HG03521 (cell line): ENCODE measurements around the gene ZNF862.
"Not testable (repeated sequence)": the region's sequence is repeated elsewhere in the genome, so short reads cannot be mapped to it uniquely, and the experiment has no call there.

Experiments used
- ATAC-seq: cut with Tn5 transposase; IDR thresholded peaks from one replicate; pipeline ENCODE4 v1.9.1; 2021; ENCODE audit warnings: mild to moderate bottlenecking, moderate library complexity; ENCODE audit not compliant: unreplicated experiment

Gene ZNF862

GRCh38 chr7:149879766-149880637 lies 41.8 kb downstream of the ZNF862 start:
- ATAC-seq: no peak

GRCh38 chr7:149880638-149881311 lies 42.6 kb downstream of the ZNF862 start:
- no peak for ATAC-seq

- ATAC-seq: no peak
Observed at GRCh38 chr7:149881328-149882247, 43.4 kb downstream of the ZNF862 start.

- ATAC-seq: no peak
Observed at GRCh38 chr7:149882248-149883047, 44.3 kb downstream of the ZNF862 start.

DNA sequence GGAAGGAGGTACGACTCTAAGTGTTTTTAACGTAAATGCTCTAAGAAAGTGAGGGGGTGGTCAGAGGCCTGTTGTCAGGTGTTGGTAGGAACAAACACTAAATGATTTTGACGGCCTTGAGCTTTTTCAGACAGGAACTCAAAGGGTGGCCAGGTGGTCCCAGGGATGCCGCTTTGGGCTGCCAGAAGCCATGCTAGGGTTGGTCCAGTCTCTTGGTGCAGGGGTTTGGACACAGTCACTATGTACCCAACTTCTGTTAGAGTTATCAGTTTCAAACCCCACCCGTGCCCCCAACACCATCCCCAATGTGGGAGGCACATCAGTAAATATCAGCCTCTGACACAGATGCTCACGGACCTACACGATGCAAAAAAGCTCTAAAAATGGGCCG lies 44.9 kb downstream of the ZNF862 start:
- no peak for ATAC-seq

DNA sequence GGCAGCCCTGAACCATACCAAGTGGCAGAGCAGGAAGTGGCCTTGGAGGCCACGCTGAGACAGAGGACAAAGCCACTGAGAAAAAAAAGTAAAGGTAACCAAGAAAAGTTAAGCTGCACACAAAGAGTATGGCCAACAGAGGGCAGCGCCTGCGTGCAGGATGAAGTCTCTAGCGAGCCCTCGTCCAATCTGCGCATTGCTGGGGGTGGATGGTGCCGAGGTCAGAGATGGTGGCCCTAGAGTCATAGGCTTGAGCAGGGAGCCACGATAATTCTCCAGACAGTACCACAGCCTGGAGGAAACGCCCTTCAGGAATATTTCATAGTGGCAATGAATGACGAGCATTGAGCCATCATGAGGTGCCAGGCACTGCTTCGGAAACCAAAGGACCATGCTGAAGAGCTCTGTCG lies 45.3 kb downstream of the ZNF862 start:
- no peak for ATAC-seq

- ATAC-seq: no peak
Observed at GRCh38 chr7:149884016-149884415, 45.8 kb downstream of the ZNF862 start.

DNA sequence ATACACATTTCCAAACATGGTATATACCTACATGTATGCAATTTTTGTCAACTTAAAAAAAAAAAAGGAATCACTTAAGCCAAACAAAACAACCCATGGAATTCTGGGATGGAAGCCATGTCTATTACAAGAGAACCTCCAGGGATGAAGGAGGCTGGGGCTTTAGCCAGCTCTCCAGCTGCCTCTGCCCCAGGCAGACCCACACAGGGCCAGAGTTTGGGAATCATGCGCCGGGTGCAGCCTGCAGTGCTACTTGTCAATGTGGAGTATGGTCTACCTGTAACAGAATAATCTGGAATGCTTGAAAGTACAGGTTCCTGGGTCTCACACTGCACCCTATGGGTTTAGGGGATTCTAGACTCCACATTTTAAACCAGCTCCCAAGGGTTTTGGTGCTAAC lies 46.4 kb downstream of the ZNF862 start:
- ATAC-seq: no peak

GRCh38 chr7:149885191-149886017 lies 47.2 kb downstream of the ZNF862 start:
- no peak for ATAC-seq

DNA sequence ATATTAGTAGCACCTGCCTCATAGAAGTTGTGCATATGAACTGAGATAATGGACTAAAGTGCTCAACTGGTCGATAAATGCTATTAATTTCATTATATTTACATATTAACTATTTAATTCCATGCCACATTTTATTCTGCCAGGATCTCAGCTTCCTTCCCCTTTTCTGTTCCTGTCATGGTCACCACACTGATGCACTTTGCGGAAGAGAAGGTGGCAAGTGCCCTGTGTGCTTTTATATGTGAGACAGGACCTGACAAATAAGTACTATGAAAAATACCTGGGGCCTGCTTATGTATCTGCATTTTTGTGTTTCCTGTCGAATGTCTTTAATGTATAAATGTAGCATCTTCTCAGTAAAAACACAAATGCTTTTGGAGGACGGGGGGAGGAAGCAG lies 47.8 kb downstream of the ZNF862 start:
- ATAC-seq: no peak

- ATAC-seq: no peak
Observed at GRCh38 chr7:149887311-149887710, 49.1 kb downstream of the ZNF862 start.

GRCh38 chr7:149890715-149891114 lies 52.5 kb downstream of the ZNF862 start:
- ATAC-seq: not testable (repeated sequence)

- not testable (repeated sequence) for ATAC-seq
Observed at GRCh38 chr7:149894957-149895356, 56.8 kb downstream of the ZNF862 start.

GRCh38 chr7:149907776-149908376 lies 69.7 kb downstream of the ZNF862 start:
- not testable (repeated sequence) for ATAC-seq

DNA sequence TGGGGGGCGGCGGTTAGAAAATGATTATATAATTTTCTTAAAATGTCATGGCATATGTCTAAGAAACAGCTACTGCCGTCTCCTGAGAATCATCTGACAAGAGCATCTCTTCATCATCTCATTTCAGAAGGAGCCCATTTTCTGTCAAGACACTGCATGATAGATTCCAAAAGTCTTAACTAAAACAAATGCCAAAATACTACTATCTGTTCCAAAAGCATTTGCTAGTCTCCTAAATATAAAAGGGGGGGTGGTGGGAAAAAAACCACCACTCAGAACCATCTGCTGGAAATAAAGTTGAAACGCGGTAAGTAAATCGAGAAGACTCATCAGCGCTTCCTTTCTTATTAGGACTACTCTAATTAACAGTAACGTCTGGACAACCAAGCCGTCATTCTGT lies 72.0 kb downstream of the ZNF862 start:
- not testable (repeated sequence) for ATAC-seq

DNA sequence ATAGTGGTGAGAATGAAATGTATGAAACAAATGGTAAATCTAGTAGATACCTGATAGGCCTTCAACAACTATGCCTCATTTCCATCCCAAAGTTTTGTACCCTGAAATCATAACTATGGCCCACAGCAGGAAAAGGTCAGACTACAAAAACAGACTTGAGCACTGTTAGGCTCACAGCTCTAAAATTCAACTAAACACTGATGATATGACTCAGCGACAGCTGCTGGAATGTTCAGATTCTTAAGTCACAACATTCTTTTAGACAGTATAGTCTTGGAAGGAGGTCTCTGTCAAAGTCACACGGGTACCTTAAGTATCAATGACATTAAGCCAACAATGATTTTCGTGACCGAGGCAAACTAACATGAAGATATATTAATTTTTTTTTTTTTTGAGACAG lies 74.0 kb downstream of the ZNF862 start:
- not testable (repeated sequence) for ATAC-seq
